Hematopoietic multipotent progenitor cell treated with erythropoietin and hydrocortisone succinate and interleukin-3 and kit ligand, for 15 days (in vitro differentiated cells): Measurements from ENCODE around the gene SBF2.

ENCODE experiments used
- DNase-seq: peaks from one replicate; pipeline ENCODE4 v3.0.0-alpha.2; 2015; ENCODE audit warnings: low spot score

SBF2 gene

GRCh38 chr11:9773524-9773923 lies 520.5 kb downstream of the SBF2 start:
- no peak for DNase-seq

- DNase-seq, result no peak
Measured at GRCh38 chr11:9772218-9772617, 521.8 kb downstream of the SBF2 start.

DNA sequence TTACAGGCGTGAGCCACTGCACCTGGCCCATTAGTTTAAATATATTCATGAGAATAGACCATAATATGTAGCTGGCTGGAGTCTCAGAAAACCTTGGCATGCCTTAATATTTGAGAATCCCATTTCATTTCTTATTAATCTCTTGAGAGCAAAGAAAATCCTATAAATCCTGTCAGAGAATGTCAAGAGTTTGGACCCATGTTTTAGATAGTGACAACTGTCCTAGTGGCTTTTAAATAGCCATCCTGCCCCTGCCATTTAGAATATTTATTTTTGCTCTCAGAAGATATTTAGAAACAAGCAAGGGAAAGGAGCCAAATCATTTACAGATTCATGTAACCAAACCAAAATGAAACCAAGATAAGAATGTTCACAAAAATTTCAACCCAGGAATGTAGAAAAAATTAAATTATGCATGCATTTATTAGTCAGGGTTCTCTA lies 522.9 kb downstream of the SBF2 start:
- no peak for DNase-seq

- no peak for DNase-seq
Measured at GRCh38 chr11:9769621-9770020, 524.4 kb downstream of the SBF2 start.

GRCh38 chr11:9765320-9766101 lies 528.5 kb downstream of the SBF2 start:
- no peak for DNase-seq

GRCh38 chr11:9763301-9763700 lies 530.7 kb downstream of the SBF2 start:
- no peak for DNase-seq

DNA sequence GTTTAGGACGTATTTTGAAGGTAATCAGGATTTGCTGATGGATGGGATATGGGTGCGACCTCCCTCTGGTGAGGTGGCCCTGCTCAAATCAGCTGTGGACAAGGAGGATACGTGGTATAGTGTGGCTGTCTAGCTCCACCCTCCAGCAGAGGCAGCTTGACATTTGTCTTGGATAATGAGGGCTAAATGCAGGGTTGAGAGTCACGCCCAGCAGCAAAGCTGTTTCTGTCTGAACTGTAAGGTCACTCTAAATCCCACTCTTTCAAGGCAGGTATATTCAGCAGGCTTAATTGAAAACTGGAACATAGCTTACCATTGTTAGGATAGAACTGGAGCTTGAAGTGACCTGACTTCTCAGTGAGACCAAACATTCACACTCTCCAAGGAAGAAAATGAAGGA lies 531.5 kb downstream of the SBF2 start:
- DNase-seq, result no peak

DNA sequence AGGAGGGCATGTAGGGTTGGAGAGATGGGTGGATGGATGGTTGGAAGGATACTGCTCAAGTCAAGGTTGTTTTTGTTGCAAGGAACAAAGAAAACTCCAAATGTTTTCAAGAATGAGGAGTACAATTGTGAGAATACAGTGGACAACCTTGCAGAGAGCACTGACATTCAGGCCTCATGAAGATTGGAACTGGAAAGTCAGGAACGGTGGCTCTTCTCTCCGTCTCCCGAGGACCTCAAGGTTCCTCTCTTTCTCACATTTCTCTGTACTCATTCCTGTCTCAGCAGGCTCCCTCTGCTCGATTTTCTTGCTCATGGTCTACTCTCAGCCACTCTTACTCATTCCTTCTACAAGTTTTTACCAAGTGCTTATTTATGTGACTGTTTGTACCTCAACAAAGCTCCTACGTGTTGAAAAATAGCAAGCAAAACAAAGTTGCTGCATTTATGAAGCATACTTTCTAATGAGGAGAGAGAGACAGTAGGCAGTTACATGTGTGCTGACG lies 532.5 kb downstream of the SBF2 start:
- no peak for DNase-seq

DNA sequence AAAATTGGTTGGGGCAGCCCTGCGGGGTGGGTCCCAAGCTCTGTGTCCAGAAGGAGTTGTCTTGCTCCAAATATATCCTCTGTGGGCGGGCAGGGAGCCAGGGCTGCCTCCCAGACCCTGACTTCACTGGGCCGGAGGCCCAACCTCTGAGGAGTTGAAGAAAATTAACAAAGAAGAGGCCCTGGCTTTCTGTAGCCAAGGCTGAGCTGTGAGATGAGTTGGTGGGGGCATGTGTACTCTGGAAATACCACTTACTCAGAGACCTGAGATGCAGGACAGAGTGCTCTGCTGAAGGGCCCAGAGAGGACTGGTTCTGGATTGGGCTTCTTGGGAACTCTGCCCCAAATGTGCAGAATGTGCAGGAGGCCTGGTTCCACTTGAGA lies 533.8 kb downstream of the SBF2 start:
- DNase-seq, result no peak

DNA sequence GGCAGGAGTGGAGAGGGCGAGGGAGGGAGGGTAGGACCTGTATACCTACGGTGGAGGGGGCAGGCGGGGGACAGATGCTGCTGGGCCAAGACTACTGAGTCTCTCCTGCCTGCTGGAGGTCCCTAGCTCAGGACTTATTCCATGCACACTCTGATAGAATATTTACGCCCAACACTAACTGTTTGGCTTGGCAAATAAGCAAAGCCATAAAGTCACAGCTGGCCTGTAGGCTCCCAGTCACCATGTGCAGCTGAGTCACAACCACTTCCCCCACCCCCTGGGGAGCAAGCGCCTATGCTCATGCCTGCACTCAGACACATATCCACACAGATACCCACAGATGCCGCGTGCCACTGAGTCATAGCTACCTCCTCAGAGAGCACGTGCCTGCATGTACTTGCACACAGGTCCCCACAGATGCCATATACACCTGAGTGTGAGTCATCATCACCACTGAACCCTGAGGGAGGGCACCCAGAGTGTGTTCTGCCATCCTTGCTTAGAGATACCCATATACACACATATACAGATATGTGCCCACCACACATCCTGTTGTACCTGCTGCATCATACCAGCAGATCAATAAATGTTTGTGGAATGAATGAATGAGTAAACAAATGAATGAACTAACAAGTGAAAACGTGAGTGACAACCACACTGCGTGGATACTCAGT lies 534.4 kb downstream of the SBF2 start:
- peak; percentile 70 for DNase-seq

DNA sequence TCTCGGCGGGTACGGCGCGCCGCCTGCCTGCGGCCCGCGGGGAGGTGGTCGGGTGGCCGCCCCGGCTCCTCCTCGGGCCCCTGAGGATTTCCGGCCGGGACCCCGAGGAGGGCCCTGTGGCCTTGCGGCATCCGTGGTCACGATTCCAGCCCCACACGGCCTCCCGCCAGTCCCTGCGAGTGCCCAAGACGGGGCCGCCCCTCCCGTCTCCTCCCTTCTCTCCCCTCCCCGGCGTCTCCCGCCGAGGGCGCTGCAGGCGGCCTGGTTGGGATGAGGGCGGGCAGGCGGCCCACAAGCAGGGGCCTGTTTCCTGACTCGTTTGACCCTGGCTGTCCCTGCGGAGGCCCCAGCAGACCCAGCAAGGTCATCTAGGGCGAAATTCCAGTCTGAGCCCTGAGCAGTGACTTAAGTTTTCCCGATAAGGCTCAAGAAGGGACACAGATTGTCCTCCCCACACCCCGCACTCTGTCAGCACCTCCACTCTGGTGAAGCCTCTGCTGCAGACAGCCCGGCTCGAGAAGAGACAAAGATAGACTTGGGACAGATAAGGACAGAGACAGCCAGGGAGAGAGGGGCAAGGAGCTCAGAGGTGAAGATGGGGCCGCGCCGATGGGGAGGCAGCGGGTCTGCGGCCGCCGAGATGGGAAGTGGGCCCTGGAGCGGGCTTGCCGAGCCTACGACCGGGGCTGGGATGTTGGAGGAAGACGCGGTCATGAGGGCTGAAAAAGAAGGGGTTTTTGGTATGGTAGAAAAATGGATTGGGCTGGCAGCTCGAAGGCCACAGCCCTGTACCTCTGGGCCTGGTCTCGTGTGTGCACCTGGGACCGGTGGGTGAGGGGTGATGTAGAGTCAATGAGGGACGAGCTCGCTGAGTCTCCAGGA lies 535.1 kb downstream of the SBF2 start:
- peak; percentile 52 for DNase-seq

GRCh38 chr11:9757809-9758636 lies 536.0 kb downstream of the SBF2 start:
- peak; percentile 83 for DNase-seq

GRCh38 chr11:9756878-9757277 lies 537.1 kb downstream of the SBF2 start:
- no peak for DNase-seq

DNA sequence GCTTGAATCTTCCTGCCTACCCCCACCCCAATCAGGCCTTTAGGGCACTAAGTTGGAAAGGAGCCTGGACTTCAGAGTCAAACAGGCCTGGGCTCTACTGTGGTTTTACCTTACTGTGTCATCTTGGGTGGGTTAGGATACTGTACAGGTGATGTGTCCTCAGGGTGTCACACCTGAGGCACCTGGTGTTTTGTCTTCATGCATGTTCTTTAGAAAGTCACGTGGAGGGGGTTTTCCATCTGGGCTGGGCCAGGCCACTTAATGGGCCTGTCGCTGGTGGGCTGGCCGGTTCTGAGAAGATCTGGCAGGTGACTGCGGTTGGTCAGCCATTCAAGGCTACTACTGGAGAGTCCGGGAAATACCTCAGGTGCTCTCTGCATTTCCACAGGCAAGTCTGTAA lies 537.6 kb downstream of the SBF2 start:
- DNase-seq, result no peak

GRCh38 chr11:9755561-9756185 lies 538.3 kb downstream of the SBF2 start:
- no peak for DNase-seq

- no peak for DNase-seq
Measured at GRCh38 chr11:9754010-9754471, 540.0 kb downstream of the SBF2 start.

GRCh38 chr11:9753021-9753420 lies 541.0 kb downstream of the SBF2 start:
- DNase-seq, result no peak

DNA sequence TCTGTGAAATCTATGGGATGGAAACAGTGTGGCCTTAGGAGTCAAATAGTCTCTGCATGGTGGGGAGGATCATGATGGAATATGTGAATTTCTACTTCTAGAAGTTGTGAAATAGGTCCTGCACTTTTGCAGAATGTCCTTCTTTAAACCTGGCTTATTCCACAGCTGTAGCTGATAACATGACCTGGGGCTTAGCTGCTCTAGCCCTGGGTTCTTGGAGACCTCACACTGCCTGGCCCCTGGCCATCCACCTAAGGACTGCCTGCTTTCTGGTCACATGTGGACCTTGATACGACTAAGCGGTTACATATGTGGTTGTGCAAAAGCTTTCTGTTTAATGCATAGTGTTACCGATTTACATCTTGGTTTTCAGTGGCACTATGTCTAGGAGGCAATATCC lies 541.9 kb downstream of the SBF2 start:
- DNase-seq, result no peak

DNA sequence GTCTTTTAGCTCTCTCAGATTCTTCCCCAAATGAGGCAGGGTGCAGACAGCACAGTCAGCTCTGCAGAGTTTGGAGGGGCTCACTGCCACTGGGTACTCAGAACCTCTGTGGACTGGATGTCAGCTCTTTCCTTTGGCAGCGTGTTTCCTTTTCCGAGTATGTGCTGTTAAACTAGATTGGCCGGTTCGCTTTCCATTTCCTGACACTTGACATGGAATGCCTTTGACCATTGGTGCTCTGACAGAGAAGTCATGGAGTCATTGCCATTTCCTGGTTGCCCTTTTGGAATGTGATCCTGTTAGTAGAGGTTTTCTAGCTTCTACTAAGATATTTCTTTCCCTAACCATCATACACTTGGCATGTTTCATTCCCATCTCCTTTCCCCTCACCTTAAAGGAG lies 543.5 kb downstream of the SBF2 start:
- DNase-seq, result no peak

DNA sequence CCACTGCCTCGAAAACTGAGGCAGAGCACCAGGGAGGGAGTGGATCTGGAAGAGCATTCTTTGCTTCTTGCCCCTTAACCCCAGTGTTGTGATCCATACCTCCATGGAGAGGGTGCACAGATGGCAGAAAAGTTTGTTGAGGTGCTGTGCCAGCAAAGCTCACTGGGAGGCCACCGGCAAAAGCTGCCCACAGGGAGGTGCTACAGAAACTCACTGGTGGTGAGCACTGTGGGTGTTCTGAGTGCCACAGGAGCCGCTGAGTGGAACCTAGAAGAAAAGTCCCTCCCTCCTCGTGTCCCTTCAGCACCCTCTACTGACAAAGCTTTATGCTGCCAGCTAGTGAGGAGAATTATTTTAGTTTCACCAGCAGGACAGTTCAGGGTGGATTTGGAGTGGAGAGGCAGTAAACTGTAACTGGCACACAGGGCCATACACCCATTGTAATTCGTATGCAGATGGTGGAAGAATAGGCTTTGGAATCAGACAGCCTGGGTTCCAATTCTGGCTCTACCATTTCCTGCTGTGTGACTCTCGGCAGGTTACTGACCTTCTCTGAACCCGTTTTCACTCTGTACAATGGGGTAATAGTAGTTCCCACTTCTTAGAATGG lies 545.6 kb downstream of the SBF2 start:
- peak; percentile 57 for DNase-seq

GRCh38 chr11:9747828-9748227 lies 546.2 kb downstream of the SBF2 start:
- DNase-seq, result no peak
